MM.1S (cell line): ENCODE results near the gene CARD11.

Experiments
- CTCF ChIP-seq: fragments of 300-600 bp; sonication (generic); IDR thresholded peaks from 2 replicates; pipeline ENCODE4 v1.5.1; 2016; ENCODE audit warnings: antibody characterized with exemption, low read length, mixed read lengths
- EZH2 ChIP-seq: fragments of 300-600 bp; sonication (generic); optimal IDR thresholded peaks from 2 replicates; pipeline ENCODE3; 2017; ENCODE audit warnings: low read depth, mild to moderate bottlenecking, antibody characterized with exemption, low read length, mixed read lengths
- EZH2phosphoT487 ChIP-seq: fragments of 300-600 bp; sonication (generic); IDR thresholded peaks from 2 replicates; pipeline ENCODE4 v1.6.1; 2018; ENCODE audit warnings: antibody characterized with exemption, low read length

- no peak for TF ChIP-seq EZH2
- TF ChIP-seq CTCF: no peak
- no peak for TF ChIP-seq EZH2phosphoT487
Observed at GRCh38 chr7:3039787-3040186, 3.9 kb downstream of the CARD11 start.
